HG03280 (cell line): ENCODE results near the gene MCRS1.
"Not testable (repeated sequence)": the region's sequence is repeated elsewhere in the genome, so short reads cannot be mapped to it uniquely, and the experiment has no call there.

ENCODE experiments used
- ATAC-seq: cut with Tn5 transposase; IDR thresholded peaks from one replicate; pipeline ENCODE4 v1.9.1; 2021; ENCODE audit warnings: mild to moderate bottlenecking, moderate library complexity; ENCODE audit not compliant: unreplicated experiment

MCRS1 gene

DNA sequence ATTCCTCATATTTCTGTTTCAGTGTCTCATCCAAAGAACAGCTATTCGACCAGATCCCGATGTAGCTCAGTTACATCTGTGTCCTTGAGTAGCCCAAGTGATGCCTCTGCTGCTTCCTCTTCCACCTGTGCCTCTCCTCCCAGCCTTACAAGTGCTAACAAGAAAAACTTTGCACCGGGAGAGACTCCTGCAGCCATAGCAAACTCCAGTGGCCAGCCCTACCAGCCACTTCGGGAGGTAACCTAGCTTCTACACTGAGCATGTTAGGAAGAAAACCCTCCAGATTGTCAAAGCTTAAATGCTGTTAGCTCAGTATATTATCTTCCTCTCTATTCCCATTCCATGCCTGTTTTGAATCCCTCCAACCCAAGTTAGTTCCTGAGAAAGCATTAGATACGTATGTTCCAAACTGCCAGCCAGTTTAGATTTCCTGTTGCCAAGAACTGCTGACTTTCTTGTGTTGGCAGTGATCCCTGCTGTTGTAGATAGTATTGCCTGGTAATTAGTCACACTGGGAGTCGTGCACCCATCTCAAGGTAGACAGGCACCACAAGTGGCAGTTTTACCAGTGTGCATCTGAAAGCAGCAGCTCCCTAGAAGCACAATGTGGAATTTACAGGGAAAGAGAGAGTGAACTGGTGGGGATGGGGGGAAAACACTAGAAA is 43.1 kb downstream of the MCRS1 start:
- ATAC-seq, result no peak

DNA sequence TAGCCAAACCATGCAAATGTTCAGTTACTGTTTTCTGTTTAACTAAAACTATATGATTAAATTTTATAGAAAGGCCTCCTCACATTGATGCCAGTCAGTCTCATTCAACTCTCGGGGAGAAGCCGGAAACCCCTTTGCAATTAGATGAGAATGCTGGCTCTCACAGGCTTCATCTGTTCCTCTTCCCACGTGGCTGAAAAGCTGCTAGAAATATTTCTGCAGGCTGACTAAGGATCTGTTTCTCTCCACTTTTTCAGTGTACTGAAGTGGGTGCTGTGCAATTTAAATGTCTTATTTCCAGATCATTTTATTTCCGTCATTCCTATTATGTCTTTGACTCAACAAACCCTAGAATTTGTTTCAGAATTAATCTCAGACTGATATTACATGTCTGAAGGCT is 46.6 kb downstream of the MCRS1 start:
- no peak for ATAC-seq

DNA sequence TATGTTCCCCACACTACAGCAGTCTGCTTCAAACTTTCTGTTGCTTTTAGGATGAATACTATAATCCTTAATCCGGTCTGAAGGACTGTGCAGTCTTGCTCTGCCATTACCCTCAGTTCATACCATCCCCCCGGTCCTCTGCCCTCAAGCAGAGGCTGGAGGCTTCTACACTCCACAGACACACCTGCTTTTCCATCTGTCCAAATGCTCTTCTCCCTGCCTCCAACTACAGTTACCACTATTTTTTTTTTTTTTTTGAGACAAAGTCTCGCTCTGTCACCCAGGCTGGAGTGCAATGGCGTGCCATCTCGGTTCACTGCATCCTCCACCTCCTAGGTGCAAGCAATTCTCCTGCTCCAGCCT is 48.4 kb downstream of the MCRS1 start:
- no peak for ATAC-seq

- no peak for ATAC-seq
Observed at GRCh38 chr12:49518914-49519573, 48.9 kb downstream of the MCRS1 start.

- ATAC-seq, result no peak
Observed at GRCh38 chr12:49515266-49515665, 52.7 kb downstream of the MCRS1 start.

GRCh38 chr12:49512546-49512945 is 55.4 kb downstream of the MCRS1 start:
- no peak for ATAC-seq

DNA sequence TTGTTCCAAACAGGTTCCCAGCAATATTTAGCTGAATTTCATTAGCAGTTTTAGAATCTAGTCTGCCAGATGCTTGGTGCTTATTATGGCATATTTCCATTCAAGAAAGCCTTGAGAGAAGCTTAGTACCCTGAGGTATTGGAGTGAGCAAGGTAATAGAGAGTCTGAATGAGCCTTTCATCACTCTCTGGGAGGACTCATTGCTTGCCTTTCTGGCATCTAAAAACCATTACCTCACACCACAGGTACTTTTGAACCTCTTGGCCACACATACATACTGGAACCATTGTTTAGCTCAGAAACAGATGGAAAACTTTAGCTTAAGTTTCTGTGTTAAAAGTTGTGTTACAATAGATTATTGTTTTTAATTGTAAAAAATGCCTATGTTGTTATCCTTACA is 56.5 kb downstream of the MCRS1 start:
- ATAC-seq, result no peak

DNA sequence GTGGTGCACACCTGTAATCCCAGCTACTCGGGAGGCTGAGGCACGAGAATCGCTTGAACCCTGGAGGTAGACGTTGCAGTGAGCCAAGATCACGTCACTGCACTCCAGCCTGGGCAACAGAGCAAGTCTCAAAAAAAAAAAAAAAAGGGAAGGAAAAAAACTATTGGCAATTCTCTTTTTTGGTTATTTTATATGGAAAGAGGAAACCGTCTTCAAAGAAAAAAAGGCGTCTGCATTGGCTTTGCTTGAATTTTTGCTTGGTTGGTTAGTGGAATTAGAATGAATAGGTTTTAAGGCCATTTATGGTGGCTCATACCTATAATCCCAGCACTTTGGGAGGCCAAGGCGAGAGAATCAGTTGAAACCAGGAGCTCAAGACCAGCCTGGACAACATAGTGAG is 58.3 kb downstream of the MCRS1 start:
- not testable (repeated sequence) for ATAC-seq
